Upper lobe of left lung (tissue), 6 donors: ENCODE results near the gene CLK3. TPM values are rescaled to one million over a fixed set of nuclear protein-coding genes. Genes with fewer than 3 reads are reported as not detected.

Source experiments
- ATAC-seq, 2 donors: fragments of 200-7000 bp; cut with Tn5 transposase; one replicate each; pipeline ENCODE4 v1.9.1; 2022; ENCODE audit warnings: mild to moderate bottlenecking in 2 of 2, moderate library complexity in 2 of 2; ENCODE audit not compliant: low FRiP score in 2 of 2
- DNase-seq, 2 donors: peaks; one replicate each; pipeline ENCODE4 v3.0.0-alpha.2; 2019 to 2020
- H3K27ac ChIP-seq, 4 donors: fragments of 200-600 bp; sonication (generic); one replicate each; pipeline ENCODE4 v1.5.1; 2016 to 2019
- H3K27me3 ChIP-seq, 4 donors: fragments of 200-600 bp; sonication (generic); one replicate each; pipeline ENCODE4 v1.5.1; 2017 to 2019
- H3K36me3 ChIP-seq, 4 donors: fragments of 200-600 bp; sonication (generic); one replicate each; pipeline ENCODE4 v1.5.1; 2016 to 2019
- H3K4me1 ChIP-seq, 4 donors: fragments of 200-600 bp; sonication (generic); one replicate each; pipeline ENCODE4 v1.5.1; 2018 to 2019
- H3K4me3 ChIP-seq, 4 donors: fragments of 200-600 bp; sonication (generic); one replicate each; pipeline ENCODE4 v1.5.1; 2017 to 2019; ENCODE audit warnings: mild to moderate bottlenecking in 2 of 4, moderate library complexity in 1 of 4
- H3K9me3 ChIP-seq, 4 donors: fragments of 200-600 bp; sonication (generic); one replicate each; pipeline ENCODE4 v1.5.1; 2018 to 2019
- EP300 ChIP-seq, 4 donors: sonication (generic); formaldehyde crosslinking; IDR thresholded peaks; one replicate each; pipeline ENCODE4 v1.5.1; 2017; ENCODE audit warnings: antibody characterized with exemption in 4 of 4, control low read depth in 2 of 4
- POLR2A ChIP-seq, 4 donors: fragments of 450-650 bp; IDR thresholded peaks; one replicate each; pipeline ENCODE4 v1.5.1; 2016 to 2017; ENCODE audit warnings: antibody characterized with exemption in 4 of 4, mild to moderate bottlenecking in 2 of 4
- POLR2AphosphoS5 ChIP-seq, 2 donors: sonication (generic); formaldehyde crosslinking; IDR thresholded peaks; one replicate each; pipeline ENCODE4 v1.5.1; 2017; ENCODE audit warnings: antibody characterized with exemption in 2 of 2
- WGBS, 2 donors: methylation state at CpG; one replicate each; pipeline ENCODE4 v1.1.5; 2017 to 2018; 5-methylcytosine and 5-hydroxymethylcytosine counted together
- total RNA-seq, 6 donors: library from RNA; depleted of rRNA in 4 of 6; stranded (reverse); fragments of >200 nt in 4 of 6; gene quantifications; one replicate each; pipeline versions ENCODE4 v1.1.0 to v1.2.1, GENCODE V29; 2016 to 2021
- TF ChIP-seq, protein P1 (sequence below), 6 experiments: fragments of 450-650 bp in 4 of 6; fragments of 200-600 bp in 2 of 6; sonication (generic) in 2 of 6; IDR thresholded peaks; one replicate each; pipeline ENCODE4 v1.5.1; 2016 to 2019; ENCODE audit warnings: antibody characterized with exemption in 6 of 6
- donor health status: DM: no; HTN: no; CAD: no; lungs with moderate emphysema.
- donor health status: DM: no; HTN: yes; CAD: no; lungs with severe emphysema.

The CLK3 gene
- 100 to 1,000 TPM in 2 of 6 donors, 10 to 100 TPM in 4; 78.0 to 289 (median 89.7) TPM for total RNA-seq

DNA sequence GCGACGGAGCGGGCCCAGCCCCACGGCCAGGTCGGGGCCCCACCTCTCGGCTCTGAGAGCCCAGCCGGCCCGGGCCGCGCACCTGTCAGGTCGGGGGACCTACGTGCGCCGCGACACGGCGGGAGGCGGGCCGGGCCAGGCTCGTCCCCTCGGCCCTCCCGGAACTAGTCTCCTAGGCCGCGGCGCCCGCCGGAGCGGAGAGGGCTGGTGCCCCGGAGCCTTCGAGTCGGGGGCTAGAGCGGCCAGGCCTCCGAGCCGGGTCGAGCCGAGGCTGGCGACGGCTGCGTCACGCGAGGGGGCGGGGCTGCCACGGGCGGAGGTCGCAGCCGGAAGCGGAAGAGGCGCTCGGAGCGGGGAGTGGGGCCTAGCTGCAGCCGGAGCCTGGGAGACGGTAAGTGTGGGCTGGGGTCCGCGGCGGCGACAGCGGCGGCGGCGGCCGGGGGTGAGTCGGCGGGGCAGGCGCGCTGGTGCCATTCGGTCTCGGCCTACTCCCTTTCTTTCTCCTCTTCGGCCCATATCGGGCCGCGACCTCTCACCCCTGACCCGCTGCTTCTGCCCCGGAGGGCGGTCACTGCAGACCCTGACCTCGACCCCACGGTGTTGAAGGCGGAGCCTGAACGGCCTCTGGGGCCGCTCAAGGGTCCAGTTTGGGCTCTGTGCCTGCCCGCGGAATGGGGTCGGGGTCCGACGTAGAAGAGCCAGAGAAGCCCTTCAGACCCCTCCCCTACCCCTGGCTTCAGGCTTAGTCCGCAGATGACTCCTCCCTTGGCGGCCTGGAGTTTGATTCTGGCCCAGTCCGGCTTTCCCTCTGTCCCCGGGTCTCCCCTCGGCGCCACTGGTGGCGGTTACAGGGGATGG lies at the start of gene CLK3:
Gene CLK3 (plus strand): TSS at position 329 of the 858 bp plus-strand sequence. CDS start 3,361 bp downstream, outside the sequence.
- TF ChIP-seq POLR2AphosphoS5 (IDR thresholded peaks at IDR 0.05) (peak; percentile 91 to 95), POLR2A (IDR thresholded peaks at IDR 0.05) (peak in 3 of 4 donors; percentile 74 to 94 (median 81)), EP300 (IDR thresholded peaks at IDR 0.05) (peak in 1 of 4 donors; percentile 66)
- TF ChIP-seq, protein P1, sequence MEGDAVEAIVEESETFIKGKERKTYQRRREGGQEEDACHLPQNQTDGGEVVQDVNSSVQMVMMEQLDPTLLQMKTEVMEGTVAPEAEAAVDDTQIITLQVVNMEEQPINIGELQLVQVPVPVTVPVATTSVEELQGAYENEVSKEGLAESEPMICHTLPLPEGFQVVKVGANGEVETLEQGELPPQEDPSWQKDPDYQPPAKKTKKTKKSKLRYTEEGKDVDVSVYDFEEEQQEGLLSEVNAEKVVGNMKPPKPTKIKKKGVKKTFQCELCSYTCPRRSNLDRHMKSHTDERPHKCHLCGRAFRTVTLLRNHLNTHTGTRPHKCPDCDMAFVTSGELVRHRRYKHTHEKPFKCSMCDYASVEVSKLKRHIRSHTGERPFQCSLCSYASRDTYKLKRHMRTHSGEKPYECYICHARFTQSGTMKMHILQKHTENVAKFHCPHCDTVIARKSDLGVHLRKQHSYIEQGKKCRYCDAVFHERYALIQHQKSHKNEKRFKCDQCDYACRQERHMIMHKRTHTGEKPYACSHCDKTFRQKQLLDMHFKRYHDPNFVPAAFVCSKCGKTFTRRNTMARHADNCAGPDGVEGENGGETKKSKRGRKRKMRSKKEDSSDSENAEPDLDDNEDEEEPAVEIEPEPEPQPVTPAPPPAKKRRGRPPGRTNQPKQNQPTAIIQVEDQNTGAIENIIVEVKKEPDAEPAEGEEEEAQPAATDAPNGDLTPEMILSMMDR (IDR thresholded peaks at IDR 0.05), result peak in 2 of 6 experiments; percentile 6 to 7
- ATAC-seq (peak; percentile 90 to 93), DNase-seq (peak; percentile 97 to 100)
- WGBS, 2 donors, result 0 to 1% methylated on average over 7 to 40 of the region's 91 CpGs
- Histone ChIP-seq H3K4me3 (peak within 1 kb of the TSS; percentile 84 to 99 (median 87)), H3K4me1 (peaks cover 22 to 53% (median 33%) of the 10 kb centered on the region in 4 donors), H3K27ac (peak within 1 kb of the TSS; percentile 95 to 99 (median 98)), H3K27me3 (no peaks in the 10 kb centered on the region), H3K9me3 (no peaks in the 10 kb centered on the region), H3K36me3 (peaks cover 13 to 23% (median 17%) of the 10 kb centered on the region in 4 donors)

DNA sequence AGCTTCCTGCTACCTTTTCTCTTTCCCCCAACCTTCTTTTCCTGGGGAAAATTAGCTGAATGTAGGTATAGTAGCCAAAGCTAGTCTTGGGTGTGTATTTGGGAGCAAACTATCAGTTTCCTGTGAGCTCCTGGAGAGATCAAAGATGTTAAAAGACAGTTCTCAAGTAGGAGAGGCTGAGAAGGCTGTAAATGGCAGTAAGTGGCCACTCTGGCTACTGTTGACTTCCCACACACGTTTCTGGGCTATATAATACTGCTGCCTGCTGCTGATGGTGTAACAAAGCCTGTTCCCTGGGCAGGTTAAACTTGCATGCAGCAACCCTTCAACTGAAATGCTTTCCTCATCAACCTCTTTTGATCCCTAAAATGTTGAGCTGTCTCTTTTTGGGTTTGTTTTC lies 47.0 kb upstream of the CLK3 start:
- TF ChIP-seq POLR2AphosphoS5 (IDR thresholded peaks at IDR 0.05) (no peak), POLR2A (IDR thresholded peaks at IDR 0.05) (no peak), EP300 (IDR thresholded peaks at IDR 0.05) (no peak)
- TF ChIP-seq, protein P1 (IDR thresholded peaks at IDR 0.05), result no peak
- no peak overlapping the region for H3K4me3 ChIP-seq
- DNase-seq (no peak), ATAC-seq (no peak)
- 40 to 44% methylated on average over 1 of the region's 1 CpG for WGBS, 2 donors
- H3K27me3 ChIP-seq, result no peaks in the 10 kb centered on the region
- no peak overlapping the region for H3K27ac ChIP-seq
- H3K4me1 ChIP-seq, result peaks cover 0 to 4% (median 0%) of the 10 kb centered on the region in 4 donors
- no peaks in the 10 kb centered on the region for H3K9me3 ChIP-seq
- peaks cover 0 to 60% (median 11%) of the 10 kb centered on the region in 4 donors for H3K36me3 ChIP-seq

DNA sequence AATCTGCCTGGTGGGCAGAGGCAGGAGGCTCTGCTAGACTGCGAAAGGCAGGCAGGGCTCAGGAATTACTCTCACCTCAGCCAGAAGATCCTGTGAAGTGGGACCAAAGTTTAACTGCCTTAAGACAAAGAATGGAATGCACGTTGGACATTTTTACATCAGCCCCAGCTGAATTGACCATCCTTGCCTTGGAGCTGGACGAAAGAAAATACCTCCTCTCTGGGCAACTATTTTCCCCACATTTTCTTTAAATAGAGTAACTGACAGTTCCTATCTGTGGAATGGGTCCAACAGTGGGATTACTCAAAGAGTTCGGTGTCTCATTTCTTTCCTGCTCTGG lies 45.9 kb upstream of the CLK3 start:
- Histone ChIP-seq H3K4me3 (no peak overlapping the region), H3K27me3 (no peaks in the 10 kb centered on the region), H3K9me3 (no peaks in the 10 kb centered on the region), H3K4me1 (no peaks in the 10 kb centered on the region), H3K27ac (no peak overlapping the region), H3K36me3 (peaks cover 5 to 62% (median 20%) of the 10 kb centered on the region in 4 donors)
- 82 to 91% methylated on average over 4 of the region's 4 CpGs for WGBS, 2 donors
- ATAC-seq (no peak), DNase-seq (no peak)
- no peak for TF ChIP-seq POLR2AphosphoS5 (IDR thresholded peaks at IDR 0.05)
- no peak for TF ChIP-seq POLR2A (IDR thresholded peaks at IDR 0.05)
- no peak for TF ChIP-seq EP300 (IDR thresholded peaks at IDR 0.05)
- TF ChIP-seq, protein P1 (IDR thresholded peaks at IDR 0.05), result no peak

DNA sequence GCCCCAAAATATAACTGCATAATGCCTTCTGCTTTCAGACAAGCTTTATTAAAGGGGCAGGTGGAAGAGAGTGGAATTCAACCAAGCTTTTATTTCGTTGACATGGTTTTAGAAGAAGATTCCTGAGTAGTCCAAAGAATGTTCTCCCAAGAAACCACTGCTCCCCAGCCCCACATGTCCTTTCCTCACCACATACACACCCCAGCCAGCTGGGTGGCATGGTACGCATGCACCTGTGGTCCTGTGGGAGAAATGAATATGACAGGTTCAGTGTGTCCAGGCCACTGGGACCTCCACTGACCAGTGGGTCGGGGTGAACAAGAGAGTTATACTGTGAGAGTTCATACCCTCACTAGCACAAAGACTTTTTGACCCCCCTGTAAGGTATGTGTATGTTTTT lies 44.4 kb upstream of the CLK3 start:
- DNase-seq (no peak), ATAC-seq (no peak)
- no peak for TF ChIP-seq POLR2A (IDR thresholded peaks at IDR 0.05)
- no peak for TF ChIP-seq EP300 (IDR thresholded peaks at IDR 0.05)
- TF ChIP-seq POLR2AphosphoS5 (IDR thresholded peaks at IDR 0.05), result no peak
- TF ChIP-seq, protein P1 (IDR thresholded peaks at IDR 0.05), result no peak
- no peak overlapping the region for H3K4me3 ChIP-seq
- no peaks in the 10 kb centered on the region for H3K4me1 ChIP-seq
- WGBS, 2 donors, result 89 to 93% methylated on average over 3 of the region's 3 CpGs
- no peak overlapping the region for H3K27ac ChIP-seq
- H3K9me3 ChIP-seq, result no peaks in the 10 kb centered on the region
- H3K36me3 ChIP-seq, result peaks cover 5 to 75% (median 25%) of the 10 kb centered on the region in 4 donors
- H3K27me3 ChIP-seq, result no peaks in the 10 kb centered on the region
